ENCODE measurements around the gene DCC. TPM values are rescaled to one million over a fixed set of nuclear protein-coding genes. Genes with fewer than 3 reads are reported as not detected.

The DCC gene
- total and polyA plus RNA-seq, 2 experiments from 2014 or later = 0.53 to 0.73 TPM

DNA sequence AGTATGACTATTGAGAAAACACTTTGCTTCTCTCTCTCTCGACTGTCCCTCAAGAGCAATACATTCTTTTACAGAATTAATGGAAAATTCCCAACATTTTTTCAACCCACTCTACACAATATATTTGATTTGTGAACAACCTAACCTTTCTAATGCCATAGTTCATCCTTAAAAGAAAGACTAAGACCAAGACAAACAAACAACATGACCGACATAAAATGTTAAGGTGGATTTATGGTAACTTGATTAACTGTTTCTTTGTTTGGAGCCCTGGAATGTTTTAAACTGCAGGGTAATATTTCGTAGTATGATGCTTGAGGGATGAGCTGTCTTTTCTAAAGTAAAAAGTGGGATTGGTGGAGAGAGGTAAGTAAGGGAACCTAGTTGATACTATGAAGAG is 1146.3 kb downstream of the DCC start:
- Histone ChIP-seq H3K9me2 (ENCODE audit: insufficient read depth) (no peaks in the 10 kb centered on the region), H3K27ac (ENCODE audit: low read depth) (no peak overlapping the region), H3K27me3 (ENCODE audit: insufficient read depth) (no peaks in the 10 kb centered on the region), H3K4me1 (ENCODE audit: insufficient read depth) (no peaks in the 10 kb centered on the region), H3K4me3 (no peak overlapping the region), H4K20me1 (replicated peaks; ENCODE audit: insufficient read depth) (no peaks in the 10 kb centered on the region), H3K4me2 (no peak overlapping the region), H3F3A (replicated peaks; ENCODE audit: low read depth) (no peaks in the 10 kb centered on the region), H3K79me2 (replicated peaks; ENCODE audit: insufficient read depth) (no peaks in the 10 kb centered on the region), H3K36me3 (ENCODE audit: insufficient read depth) (no peaks in the 10 kb centered on the region), H2AFZ (peak overlapping the region; percentile 49; the same call in 1 of the 2 replicates)
- DNase-seq (ENCODE audit: low spot score) = no peak
- TF ChIP-seq ZNF114 (CRISPR knock-in tag; IDR thresholded peaks at IDR 0.05) (no peak), ZNF331 (CRISPR knock-in tag; IDR thresholded peaks at IDR 0.05; ENCODE audit: low read depth) (no peak), POLR2AphosphoS5 (IDR thresholded peaks at IDR 0.05; ENCODE audit: low read depth) (no peak), CREB1 (CRISPR knock-in tag; IDR thresholded peaks at IDR 0.05; ENCODE audit: low read depth) (no peak), EZH2 (IDR thresholded peaks at IDR 0.05; ENCODE audit: low read depth, unreplicated experiment) (no peak), STAT1 (IDR thresholded peaks at IDR 0.05; ENCODE audit: unreplicated experiment) (no peak), NANOG (IDR thresholded peaks at IDR 0.05; ENCODE audit: borderline replicate concordance) (no peak)
- TF ChIP-seq, protein P1, sequence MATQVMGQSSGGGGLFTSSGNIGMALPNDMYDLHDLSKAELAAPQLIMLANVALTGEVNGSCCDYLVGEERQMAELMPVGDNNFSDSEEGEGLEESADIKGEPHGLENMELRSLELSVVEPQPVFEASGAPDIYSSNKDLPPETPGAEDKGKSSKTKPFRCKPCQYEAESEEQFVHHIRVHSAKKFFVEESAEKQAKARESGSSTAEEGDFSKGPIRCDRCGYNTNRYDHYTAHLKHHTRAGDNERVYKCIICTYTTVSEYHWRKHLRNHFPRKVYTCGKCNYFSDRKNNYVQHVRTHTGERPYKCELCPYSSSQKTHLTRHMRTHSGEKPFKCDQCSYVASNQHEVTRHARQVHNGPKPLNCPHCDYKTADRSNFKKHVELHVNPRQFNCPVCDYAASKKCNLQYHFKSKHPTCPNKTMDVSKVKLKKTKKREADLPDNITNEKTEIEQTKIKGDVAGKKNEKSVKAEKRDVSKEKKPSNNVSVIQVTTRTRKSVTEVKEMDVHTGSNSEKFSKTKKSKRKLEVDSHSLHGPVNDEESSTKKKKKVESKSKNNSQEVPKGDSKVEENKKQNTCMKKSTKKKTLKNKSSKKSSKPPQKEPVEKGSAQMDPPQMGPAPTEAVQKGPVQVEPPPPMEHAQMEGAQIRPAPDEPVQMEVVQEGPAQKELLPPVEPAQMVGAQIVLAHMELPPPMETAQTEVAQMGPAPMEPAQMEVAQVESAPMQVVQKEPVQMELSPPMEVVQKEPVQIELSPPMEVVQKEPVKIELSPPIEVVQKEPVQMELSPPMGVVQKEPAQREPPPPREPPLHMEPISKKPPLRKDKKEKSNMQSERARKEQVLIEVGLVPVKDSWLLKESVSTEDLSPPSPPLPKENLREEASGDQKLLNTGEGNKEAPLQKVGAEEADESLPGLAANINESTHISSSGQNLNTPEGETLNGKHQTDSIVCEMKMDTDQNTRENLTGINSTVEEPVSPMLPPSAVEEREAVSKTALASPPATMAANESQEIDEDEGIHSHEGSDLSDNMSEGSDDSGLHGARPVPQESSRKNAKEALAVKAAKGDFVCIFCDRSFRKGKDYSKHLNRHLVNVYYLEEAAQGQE (IDR thresholded peaks at IDR 0.05; ENCODE audit: unreplicated experiment) = no peak
- Mint-ChIP-seq H3K36me3 (ENCODE audit: low read depth) (no peaks in the 10 kb centered on the region), H3K4me3 (no peak overlapping the region), H3K9me3 (no peaks in the 10 kb centered on the region), H3K4me1 (peaks cover 3% of the 10 kb centered on the region; the same call in 1 of the 3 replicates), H3K27me3 (ENCODE audit: insufficient read depth, low read depth, poor library complexity) (no peaks in the 10 kb centered on the region), H3K27ac (no peak overlapping the region)
- no peak for ATAC-seq

DNA sequence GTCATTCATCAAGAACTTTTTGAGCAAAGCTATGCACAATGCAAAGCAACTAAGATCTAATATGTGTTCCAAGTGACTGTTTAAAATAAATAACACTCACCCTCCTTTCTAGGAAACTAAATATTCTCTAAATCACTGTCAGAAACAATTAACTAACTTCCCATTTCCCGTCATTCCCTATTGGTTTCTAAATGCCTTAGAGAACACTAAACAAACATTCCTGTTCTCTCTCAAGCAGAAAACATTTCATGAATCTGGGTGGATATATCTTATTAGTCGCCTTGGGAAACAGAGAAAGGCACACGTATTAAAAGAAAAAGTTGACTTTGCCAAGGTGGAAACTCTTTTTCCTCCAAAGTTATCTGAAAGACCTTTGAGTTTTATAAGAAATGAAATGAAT is 1149.3 kb downstream of the DCC start:
- DNase-seq (ENCODE audit: low spot score) (no peak), ATAC-seq (no peak)
- no peaks in the 10 kb centered on the region for H3K27me3 ChIP-seq (ENCODE audit: insufficient read depth)
- H3K27ac Mint-ChIP-seq = no peak overlapping the region
- no peaks in the 10 kb centered on the region for H3K9me3 Mint-ChIP-seq
- peaks cover 3% of the 10 kb centered on the region; the same call in 1 of the 3 replicates for H3K4me1 Mint-ChIP-seq
- H3K4me2 ChIP-seq = no peak overlapping the region
- no peak overlapping the region for H3K4me3 Mint-ChIP-seq
- H3K27ac ChIP-seq (ENCODE audit: low read depth) = no peak overlapping the region
- no peaks in the 10 kb centered on the region for H3K36me3 Mint-ChIP-seq (ENCODE audit: low read depth)
- no peaks in the 10 kb centered on the region for H3F3A ChIP-seq (replicated peaks; ENCODE audit: low read depth)
- H4K20me1 ChIP-seq (replicated peaks; ENCODE audit: insufficient read depth) = no peaks in the 10 kb centered on the region
- no peak overlapping the region for H2AFZ ChIP-seq
- no peaks in the 10 kb centered on the region for H3K9me2 ChIP-seq (ENCODE audit: insufficient read depth)
- H3K4me1 ChIP-seq (ENCODE audit: insufficient read depth) = no peaks in the 10 kb centered on the region
- H3K36me3 ChIP-seq (ENCODE audit: insufficient read depth) = no peaks in the 10 kb centered on the region
- H3K79me2 ChIP-seq (replicated peaks; ENCODE audit: insufficient read depth) = no peaks in the 10 kb centered on the region
- H3K4me3 ChIP-seq = no peak overlapping the region
- H3K27me3 Mint-ChIP-seq (ENCODE audit: insufficient read depth, low read depth, poor library complexity) = no peaks in the 10 kb centered on the region
- TF ChIP-seq, protein P2, sequence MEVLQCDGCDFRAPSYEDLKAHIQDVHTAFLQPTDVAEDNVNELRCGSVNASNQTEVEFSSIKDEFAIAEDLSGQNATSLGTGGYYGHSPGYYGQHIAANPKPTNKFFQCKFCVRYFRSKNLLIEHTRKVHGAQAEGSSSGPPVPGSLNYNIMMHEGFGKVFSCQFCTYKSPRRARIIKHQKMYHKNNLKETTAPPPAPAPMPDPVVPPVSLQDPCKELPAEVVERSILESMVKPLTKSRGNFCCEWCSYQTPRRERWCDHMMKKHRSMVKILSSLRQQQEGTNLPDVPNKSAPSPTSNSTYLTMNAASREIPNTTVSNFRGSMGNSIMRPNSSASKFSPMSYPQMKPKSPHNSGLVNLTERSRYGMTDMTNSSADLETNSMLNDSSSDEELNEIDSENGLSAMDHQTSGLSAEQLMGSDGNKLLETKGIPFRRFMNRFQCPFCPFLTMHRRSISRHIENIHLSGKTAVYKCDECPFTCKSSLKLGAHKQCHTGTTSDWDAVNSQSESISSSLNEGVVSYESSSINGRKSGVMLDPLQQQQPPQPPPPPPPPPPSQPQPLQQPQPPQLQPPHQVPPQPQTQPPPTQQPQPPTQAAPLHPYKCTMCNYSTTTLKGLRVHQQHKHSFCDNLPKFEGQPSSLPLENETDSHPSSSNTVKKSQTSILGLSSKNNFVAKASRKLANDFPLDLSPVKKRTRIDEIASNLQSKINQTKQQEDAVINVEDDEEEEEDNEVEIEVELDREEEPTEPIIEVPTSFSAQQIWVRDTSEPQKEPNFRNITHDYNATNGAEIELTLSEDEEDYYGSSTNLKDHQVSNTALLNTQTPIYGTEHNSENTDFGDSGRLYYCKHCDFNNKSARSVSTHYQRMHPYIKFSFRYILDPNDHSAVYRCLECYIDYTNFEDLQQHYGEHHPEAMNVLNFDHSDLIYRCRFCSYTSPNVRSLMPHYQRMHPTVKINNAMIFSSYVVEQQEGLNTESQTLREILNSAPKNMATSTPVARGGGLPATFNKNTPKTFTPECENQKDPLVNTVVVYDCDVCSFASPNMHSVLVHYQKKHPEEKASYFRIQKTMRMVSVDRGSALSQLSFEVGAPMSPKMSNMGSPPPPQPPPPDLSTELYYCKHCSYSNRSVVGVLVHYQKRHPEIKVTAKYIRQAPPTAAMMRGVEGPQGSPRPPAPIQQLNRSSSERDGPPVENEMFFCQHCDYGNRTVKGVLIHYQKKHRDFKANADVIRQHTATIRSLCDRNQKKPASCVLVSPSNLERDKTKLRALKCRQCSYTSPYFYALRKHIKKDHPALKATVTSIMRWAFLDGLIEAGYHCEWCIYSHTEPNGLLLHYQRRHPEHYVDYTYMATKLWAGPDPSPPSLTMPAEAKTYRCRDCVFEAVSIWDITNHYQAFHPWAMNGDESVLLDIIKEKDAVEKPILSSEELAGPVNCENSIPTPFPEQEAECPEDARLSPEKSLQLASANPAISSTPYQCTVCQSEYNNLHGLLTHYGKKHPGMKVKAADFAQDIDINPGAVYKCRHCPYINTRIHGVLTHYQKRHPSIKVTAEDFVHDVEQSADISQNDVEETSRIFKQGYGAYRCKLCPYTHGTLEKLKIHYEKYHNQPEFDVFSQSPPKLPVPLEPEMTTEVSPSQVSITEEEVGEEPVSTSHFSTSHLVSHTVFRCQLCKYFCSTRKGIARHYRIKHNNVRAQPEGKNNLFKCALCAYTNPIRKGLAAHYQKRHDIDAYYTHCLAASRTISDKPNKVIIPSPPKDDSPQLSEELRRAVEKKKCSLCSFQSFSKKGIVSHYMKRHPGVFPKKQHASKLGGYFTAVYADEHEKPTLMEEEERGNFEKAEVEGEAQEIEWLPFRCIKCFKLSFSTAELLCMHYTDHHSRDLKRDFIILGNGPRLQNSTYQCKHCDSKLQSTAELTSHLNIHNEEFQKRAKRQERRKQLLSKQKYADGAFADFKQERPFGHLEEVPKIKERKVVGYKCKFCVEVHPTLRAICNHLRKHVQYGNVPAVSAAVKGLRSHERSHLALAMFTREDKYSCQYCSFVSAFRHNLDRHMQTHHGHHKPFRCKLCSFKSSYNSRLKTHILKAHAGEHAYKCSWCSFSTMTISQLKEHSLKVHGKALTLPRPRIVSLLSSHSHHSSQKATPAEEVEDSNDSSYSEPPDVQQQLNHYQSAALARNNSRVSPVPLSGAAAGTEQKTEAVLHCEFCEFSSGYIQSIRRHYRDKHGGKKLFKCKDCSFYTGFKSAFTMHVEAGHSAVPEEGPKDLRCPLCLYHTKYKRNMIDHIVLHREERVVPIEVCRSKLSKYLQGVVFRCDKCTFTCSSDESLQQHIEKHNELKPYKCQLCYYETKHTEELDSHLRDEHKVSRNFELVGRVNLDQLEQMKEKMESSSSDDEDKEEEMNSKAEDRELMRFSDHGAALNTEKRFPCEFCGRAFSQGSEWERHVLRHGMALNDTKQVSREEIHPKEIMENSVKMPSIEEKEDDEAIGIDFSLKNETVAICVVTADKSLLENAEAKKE (CRISPR knock-in tag; IDR thresholded peaks at IDR 0.05) = no peak
- TF ChIP-seq EZH2phosphoT487 (IDR thresholded peaks at IDR 0.05; ENCODE audit: unreplicated experiment) (no peak), NANOG (IDR thresholded peaks at IDR 0.05; ENCODE audit: borderline replicate concordance) (no peak), JUNB (IDR thresholded peaks at IDR 0.05; ENCODE audit: unreplicated experiment) (no peak), STAT1 (IDR thresholded peaks at IDR 0.05; ENCODE audit: unreplicated experiment) (no peak)
- TF ChIP-seq, protein P3, sequence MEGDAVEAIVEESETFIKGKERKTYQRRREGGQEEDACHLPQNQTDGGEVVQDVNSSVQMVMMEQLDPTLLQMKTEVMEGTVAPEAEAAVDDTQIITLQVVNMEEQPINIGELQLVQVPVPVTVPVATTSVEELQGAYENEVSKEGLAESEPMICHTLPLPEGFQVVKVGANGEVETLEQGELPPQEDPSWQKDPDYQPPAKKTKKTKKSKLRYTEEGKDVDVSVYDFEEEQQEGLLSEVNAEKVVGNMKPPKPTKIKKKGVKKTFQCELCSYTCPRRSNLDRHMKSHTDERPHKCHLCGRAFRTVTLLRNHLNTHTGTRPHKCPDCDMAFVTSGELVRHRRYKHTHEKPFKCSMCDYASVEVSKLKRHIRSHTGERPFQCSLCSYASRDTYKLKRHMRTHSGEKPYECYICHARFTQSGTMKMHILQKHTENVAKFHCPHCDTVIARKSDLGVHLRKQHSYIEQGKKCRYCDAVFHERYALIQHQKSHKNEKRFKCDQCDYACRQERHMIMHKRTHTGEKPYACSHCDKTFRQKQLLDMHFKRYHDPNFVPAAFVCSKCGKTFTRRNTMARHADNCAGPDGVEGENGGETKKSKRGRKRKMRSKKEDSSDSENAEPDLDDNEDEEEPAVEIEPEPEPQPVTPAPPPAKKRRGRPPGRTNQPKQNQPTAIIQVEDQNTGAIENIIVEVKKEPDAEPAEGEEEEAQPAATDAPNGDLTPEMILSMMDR (conservative IDR thresholded peaks at IDR 0.05; ENCODE audit: low read depth in 2 of 2) = no peak

Data from GM23338 (cell line).